Measurements from ENCODE around the gene LRFN2.

DNA sequence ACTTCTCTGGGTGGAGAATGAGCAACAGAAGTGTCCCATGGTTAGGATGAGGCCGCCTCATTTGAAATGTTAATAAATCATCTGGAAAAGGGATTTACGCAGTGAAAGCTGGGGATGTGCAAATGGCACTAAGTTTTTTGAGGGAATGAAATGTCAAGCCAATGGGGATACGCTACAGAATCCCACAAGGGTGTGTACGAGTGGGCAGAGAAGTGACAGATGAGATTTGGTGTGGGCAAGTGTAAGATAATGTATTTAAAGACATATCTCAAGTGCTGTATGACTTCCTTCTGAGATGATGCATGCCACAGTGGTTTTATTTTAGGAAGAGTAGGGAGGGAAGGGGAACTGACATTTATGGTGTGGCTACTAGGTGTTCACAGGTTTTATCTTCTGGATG is 100.6 kb downstream of the LRFN2 start:
- TF ChIP-seq, protein P1, sequence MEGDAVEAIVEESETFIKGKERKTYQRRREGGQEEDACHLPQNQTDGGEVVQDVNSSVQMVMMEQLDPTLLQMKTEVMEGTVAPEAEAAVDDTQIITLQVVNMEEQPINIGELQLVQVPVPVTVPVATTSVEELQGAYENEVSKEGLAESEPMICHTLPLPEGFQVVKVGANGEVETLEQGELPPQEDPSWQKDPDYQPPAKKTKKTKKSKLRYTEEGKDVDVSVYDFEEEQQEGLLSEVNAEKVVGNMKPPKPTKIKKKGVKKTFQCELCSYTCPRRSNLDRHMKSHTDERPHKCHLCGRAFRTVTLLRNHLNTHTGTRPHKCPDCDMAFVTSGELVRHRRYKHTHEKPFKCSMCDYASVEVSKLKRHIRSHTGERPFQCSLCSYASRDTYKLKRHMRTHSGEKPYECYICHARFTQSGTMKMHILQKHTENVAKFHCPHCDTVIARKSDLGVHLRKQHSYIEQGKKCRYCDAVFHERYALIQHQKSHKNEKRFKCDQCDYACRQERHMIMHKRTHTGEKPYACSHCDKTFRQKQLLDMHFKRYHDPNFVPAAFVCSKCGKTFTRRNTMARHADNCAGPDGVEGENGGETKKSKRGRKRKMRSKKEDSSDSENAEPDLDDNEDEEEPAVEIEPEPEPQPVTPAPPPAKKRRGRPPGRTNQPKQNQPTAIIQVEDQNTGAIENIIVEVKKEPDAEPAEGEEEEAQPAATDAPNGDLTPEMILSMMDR (IDR thresholded peaks at IDR 0.05): no peak
- TF ChIP-seq POLR2A (IDR thresholded peaks at IDR 0.05): no peak
